RWPE2 (cell line): ENCODE measurements around the gene FOXL2NB.
A peak's percentile ranks its signal among the peaks of the same experiment; 100 is the strongest.
"Not testable (repeated sequence)": the region's sequence is repeated elsewhere in the genome, so short reads cannot be mapped to it uniquely, and the experiment has no call there.

Experiments used
- ATAC-seq: fragments of 200-7000 bp; cut with Tn5 transposase; 3 replicates; pipeline ENCODE4 v1.9.1; 2021; ENCODE audit warnings: low read depth
- DNase-seq: peaks from one replicate; pipeline ENCODE4 v3.0.0-alpha.2; 2020; ENCODE audit warnings: low spot score
- H3K27ac ChIP-seq: fragments of 450-650 bp; 2 replicates; pipeline ENCODE4 v1.5.1; 2017; ENCODE audit warnings: mild to moderate bottlenecking; ENCODE audit not compliant: poor library complexity, severe bottlenecking
- H3K27me3 ChIP-seq: fragments of 250-450 bp; sonication (Bioruptor Pico); 2 replicates; pipeline ENCODE4 v1.5.1; 2021; ENCODE audit warnings: mild to moderate bottlenecking, moderate library complexity; ENCODE audit not compliant: insufficient read depth, poor library complexity, severe bottlenecking
- H3K36me3 ChIP-seq: fragments of 250-450 bp; sonication (Bioruptor Pico); 2 replicates; pipeline ENCODE4 v1.5.1; 2020; ENCODE audit warnings: low read depth, mild to moderate bottlenecking, moderate library complexity
- H3K4me1 ChIP-seq: fragments of 250-450 bp; sonication (Bioruptor Pico); 2 replicates; pipeline ENCODE4 v1.5.1; 2021; ENCODE audit warnings: mild to moderate bottlenecking, moderate library complexity; ENCODE audit not compliant: insufficient read depth, poor library complexity, severe bottlenecking
- H3K4me3 ChIP-seq: fragments of 250-450 bp; sonication (Bioruptor Pico); 2 replicates; pipeline ENCODE4 v1.5.1; 2021; ENCODE audit warnings: mild to moderate bottlenecking, moderate library complexity; ENCODE audit not compliant: severe bottlenecking
- H3K9me3 ChIP-seq: fragments of 250-450 bp; sonication (Bioruptor Pico); 2 replicates; pipeline ENCODE4 v1.5.1; 2021; ENCODE audit warnings: mild to moderate bottlenecking, moderate library complexity; ENCODE audit not compliant: severe bottlenecking
- CTCF ChIP-seq: fragments of 450-650 bp; IDR thresholded peaks from one replicate; pipeline ENCODE4 v1.5.1; 2017; ENCODE audit warnings: mild to moderate bottlenecking, moderate library complexity; ENCODE audit not compliant: poor library complexity, severe bottlenecking

FOXL2NB gene

GRCh38 chr3:138915503-138916498 lies 31.2 kb upstream of the FOXL2NB start:
- H3K4me3 ChIP-seq: peak overlapping the region; percentile 45
- no peaks in the 10 kb centered on the region for H3K27me3 ChIP-seq
- no peaks in the 10 kb centered on the region for H3K36me3 ChIP-seq
- ATAC-seq (peak; percentile 89), DNase-seq (peak; percentile 84)
- TF ChIP-seq CTCF: peak; percentile 97
- peak overlapping the region; percentile 60 for H3K27ac ChIP-seq
- no peaks in the 10 kb centered on the region for H3K9me3 ChIP-seq
- peaks cover 8% of the 10 kb centered on the region for H3K4me1 ChIP-seq

DNA sequence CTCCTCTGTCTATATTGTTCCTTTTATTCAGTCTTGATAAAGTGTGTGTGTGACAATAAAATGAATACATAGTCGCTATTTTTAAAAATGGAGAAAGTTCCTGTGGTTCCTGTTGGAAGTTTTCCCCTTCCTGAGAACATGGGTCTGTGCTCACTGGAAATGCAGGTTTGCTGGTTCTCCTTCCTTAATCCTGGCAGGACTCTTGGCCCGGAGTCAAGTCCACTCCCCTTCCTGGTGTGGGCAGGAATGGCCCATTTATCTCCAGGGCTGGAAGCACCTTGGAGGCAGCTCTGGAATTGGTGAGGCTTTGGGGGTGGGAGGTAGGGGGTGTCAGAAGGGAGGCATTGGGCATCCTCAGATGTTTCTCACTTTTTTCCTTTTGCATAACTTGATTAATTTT lies 30.2 kb upstream of the FOXL2NB start:
- no peak for TF ChIP-seq CTCF
- Histone ChIP-seq H3K27ac (peak overlapping the region; percentile 60), H3K9me3 (no peaks in the 10 kb centered on the region), H3K4me1 (peaks cover 14% of the 10 kb centered on the region), H3K36me3 (no peaks in the 10 kb centered on the region), H3K27me3 (no peaks in the 10 kb centered on the region), H3K4me3 (no peak overlapping the region)
- DNase-seq: no peak
- ATAC-seq: no peak

- no peaks in the 10 kb centered on the region for H3K36me3 ChIP-seq
- peaks cover 19% of the 10 kb centered on the region for H3K4me1 ChIP-seq
- no peaks in the 10 kb centered on the region for H3K9me3 ChIP-seq
- ATAC-seq: no peak
- no peaks in the 10 kb centered on the region for H3K27me3 ChIP-seq
- no peak overlapping the region for H3K27ac ChIP-seq
- TF ChIP-seq CTCF: no peak
- no peak for DNase-seq
- no peak overlapping the region for H3K4me3 ChIP-seq
Observed at GRCh38 chr3:138919325-138919724, 27.7 kb upstream of the FOXL2NB start.

DNA sequence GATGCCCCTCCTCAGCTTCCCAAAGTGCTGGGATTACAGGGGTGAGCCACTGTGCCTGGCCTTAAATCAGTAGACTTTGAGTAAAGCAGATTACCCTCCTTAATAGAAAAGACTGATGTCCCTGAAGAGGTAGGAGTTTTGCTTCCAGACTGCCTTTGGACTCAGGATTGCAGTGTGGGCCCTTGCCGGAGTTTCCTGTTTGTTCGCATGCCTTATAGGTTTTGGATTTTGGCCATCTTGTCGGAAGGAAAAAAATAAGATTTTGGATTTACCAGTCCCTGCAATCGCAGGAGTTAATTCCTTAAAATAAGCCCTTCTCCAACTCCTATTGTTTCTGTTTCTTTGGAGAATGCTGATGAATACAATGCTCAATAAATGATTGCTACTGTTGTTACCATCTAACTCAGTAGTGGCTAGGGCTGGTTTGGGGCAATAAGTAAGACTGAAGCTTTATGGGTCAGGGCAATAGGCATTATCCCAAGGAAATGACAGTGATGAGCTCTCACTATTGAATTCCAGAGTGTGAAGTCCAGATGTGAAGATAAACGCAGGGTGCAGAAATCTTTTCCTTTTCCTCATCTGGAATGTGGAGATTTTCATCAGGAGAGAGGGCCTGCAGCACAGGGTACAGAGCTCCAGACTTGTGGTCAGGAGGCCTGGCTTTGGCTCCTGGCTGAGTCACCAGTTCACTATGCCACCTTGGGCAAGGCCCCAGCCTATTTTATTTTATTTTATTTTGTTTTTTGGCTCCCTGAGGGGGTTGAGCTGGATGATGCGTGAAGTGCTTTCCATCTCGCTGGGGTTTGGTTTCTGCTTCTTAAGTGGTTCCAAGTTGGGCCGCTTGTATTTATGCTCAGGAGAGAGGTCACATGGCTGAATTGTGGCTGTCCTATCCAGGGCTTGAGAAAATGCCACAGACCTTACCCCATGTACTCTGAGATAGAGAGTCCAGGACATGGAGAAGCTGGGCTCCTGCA lies 25.4 kb upstream of the FOXL2NB start:
- no peak for TF ChIP-seq CTCF
- H3K4me3 ChIP-seq: no peak overlapping the region
- ATAC-seq (peak; percentile 98), DNase-seq (peak; percentile 72)
- H3K36me3 ChIP-seq: no peaks in the 10 kb centered on the region
- no peaks in the 10 kb centered on the region for H3K9me3 ChIP-seq
- H3K27ac ChIP-seq: peak overlapping the region; percentile 76
- peaks cover 14% of the 10 kb centered on the region for H3K4me1 ChIP-seq
- no peaks in the 10 kb centered on the region for H3K27me3 ChIP-seq

DNA sequence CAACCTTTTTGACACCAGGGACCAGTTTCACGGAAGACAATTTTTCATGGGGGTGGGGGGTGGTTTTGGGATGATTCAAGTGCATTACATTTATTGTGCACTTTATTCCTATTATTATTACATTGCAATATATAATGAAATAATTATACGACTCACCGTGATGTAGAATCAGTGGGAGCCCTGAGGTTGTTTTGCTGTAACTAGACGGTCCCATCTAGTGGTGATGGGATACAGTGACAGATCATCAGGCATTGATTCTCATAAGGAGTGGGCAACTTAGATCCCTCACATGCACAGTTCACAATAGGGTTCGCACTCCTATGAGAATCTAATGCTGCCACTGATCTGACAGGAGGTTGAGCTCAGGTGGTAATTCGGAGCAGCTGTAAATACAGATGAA lies 24.6 kb upstream of the FOXL2NB start:
- not testable (repeated sequence) for DNase-seq, ATAC-seq, H3K4me3 ChIP-seq, H3K27me3 ChIP-seq, H3K9me3 ChIP-seq, H3K36me3 ChIP-seq
- Histone ChIP-seq H3K4me1 (peaks cover 11% of the 10 kb centered on the region), H3K27ac (peak overlapping the region; percentile 76)
